Measurements from ENCODE around the gene AAMDC.
"Not testable (repeated sequence)": the region's sequence is repeated elsewhere in the genome, so short reads cannot be mapped to it uniquely, and the experiment has no call there.

- not testable (repeated sequence) for TF ChIP-seq MXD1, ZNF605, CTCF (CRISPR knock-in tag; IDR thresholded peaks at IDR 0.05)
These were observed 89.9 kb downstream of the AAMDC start for GRCh38 chr11:77910828-77911227.
